H54 (cell line): ENCODE results near the gene NKTR.

Experiments
- DNase-seq: peaks from one replicate; pipeline ENCODE4 v3.0.0; 2011; ENCODE audit warnings: low spot score, mixed read lengths; ENCODE audit not compliant: insufficient read length
- FAIRE-seq: peaks from 3 replicates; lab custom pipeline; 2011; peaks lifted over from hg19 to GRCh38; lab: Jason Lieb, UNC
- POLR2A ChIP-seq: IDR thresholded peaks from 2 replicates; pipeline ENCODE4 v1.6.1; 2011; ENCODE audit warnings: low read depth, mild to moderate bottlenecking, low read length

The NKTR gene

DNA sequence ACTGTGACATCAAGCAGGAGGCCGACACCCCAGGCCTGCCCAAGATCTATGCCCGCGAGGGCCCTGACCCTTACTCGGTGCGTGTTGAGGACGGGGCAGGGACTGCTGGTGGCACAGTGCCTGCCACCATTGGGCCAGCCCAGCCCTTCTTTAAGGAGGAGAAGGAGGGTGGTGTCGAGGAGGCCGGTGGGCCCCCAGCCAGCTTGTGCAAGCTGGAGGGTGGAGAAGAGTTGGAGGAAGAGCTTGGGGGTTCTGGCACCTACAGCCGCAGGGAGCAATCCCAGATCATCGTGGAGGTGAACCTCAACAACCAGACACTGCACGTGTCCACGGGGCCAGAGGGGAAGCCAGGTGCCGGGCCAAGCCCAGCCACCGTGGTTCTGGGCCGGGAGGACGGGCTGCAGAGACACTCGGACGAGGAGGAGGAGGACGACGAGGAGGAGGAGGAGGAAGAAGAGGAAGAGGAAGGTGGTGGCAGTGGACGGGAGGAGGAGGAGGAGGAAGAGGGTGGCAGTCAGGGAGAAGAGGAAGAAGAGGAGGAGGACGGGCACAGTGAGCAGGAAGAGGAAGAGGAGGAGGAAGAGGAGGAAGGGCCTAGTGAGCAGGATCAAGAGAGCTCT lies 58.4 kb downstream of the NKTR start:
- TF ChIP-seq POLR2A, result no peak
- no peak for DNase-seq
- no peak for FAIRE-seq

DNA sequence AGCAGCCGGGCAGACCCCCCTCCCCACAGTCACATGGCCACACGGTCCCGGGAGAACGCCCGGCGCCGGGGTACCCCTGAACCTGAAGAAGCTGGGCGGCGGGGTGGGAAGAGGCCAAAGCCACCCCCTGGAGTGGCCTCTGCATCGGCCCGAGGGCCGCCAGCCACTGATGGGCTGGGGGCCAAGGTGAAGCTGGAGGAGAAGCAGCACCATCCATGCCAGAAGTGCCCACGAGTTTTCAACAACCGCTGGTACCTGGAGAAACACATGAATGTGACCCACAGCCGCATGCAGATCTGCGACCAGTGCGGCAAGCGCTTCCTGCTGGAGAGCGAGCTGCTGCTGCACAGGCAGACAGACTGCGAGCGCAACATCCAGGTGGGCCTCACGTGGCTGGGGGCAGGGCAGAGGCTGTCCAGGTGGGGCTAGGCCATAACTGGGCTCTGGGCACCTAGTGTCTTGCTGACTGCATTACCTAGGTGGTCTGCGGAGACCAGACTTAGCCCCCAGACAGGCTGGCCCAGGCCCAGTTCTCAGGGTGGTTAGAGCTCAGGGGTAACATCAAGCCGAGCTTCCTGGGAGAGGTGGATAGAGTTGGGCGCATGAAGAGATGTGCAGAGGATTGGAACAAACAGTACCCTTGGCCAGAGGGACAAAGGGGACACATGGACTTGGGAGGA lies 59.1 kb downstream of the NKTR start:
- FAIRE-seq (no peak), DNase-seq (no peak)
- TF ChIP-seq POLR2A, result no peak

DNA sequence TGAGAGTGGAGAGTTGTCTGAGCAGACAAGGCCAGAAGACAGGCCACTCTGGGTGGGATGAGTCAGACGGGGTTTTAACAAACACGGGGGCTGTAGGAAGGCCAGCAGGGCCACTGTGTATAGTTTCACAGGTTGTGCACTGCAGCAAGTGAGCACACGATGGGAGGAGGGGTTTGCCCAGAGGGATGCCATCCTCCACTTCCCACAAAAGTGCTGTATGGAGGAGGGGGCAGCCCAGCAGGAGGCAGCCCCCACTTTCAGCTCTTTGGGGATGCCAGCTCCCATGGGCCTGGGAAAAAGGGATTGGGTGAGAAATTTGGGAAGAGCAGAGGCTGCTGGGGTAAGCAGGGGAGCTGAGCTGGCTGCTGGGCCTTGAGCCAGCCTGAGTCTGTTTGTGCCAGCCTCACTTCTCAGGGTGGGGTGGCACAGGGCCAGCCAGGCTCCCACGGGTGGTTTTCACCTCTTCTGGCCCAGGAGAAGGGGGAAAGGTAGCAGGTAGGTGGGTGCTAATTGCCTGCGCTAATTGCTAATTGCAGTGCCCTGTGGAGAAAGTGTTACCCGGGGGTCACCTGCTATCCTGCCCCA lies 59.7 kb downstream of the NKTR start:
- FAIRE-seq (no peak), DNase-seq (no peak)
- no peak for TF ChIP-seq POLR2A

DNA sequence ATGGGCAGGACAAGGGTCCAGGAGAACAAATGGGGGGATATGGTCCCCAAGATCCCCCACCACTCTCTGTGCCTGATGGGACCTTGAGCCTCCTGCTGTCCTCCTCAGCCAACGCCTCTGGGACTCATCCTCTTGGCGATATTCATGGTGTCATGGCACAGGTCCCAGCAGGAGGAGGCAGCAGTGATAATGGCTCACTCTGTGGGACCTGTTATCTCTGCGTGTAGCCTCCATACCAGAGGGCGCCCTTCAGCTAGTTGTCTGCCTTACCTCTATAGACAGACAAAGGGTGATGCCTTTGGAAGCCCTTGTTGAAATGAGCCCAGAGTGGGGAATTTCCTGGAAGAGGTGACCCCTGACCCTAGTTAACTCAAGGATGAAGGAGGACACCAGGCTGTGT lies 60.4 kb downstream of the NKTR start:
- FAIRE-seq, result no peak
- no peak for DNase-seq
- TF ChIP-seq POLR2A, result no peak

DNA sequence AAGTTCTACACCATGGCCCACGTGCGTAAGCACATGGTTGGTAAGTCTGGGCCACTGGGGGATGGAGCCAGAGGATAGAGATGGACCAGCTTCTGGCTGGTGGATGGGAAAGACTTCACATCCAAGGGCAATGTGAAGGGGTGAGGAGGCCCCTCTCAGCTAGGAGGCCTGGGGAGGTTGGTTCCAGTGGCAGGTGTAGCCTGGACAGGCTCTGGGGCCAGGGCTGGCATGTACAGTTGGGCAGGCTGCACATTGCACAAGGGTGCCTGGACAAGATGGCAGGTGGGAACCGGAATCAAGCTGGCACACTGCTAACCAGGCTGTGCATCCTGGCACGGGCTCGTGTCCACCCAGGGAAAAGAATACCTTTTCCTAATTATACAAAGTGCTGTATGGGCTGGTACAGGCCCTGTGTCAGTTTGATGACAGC lies 61.1 kb downstream of the NKTR start:
- DNase-seq (no peak), FAIRE-seq (no peak)
- TF ChIP-seq POLR2A, result no peak

DNA sequence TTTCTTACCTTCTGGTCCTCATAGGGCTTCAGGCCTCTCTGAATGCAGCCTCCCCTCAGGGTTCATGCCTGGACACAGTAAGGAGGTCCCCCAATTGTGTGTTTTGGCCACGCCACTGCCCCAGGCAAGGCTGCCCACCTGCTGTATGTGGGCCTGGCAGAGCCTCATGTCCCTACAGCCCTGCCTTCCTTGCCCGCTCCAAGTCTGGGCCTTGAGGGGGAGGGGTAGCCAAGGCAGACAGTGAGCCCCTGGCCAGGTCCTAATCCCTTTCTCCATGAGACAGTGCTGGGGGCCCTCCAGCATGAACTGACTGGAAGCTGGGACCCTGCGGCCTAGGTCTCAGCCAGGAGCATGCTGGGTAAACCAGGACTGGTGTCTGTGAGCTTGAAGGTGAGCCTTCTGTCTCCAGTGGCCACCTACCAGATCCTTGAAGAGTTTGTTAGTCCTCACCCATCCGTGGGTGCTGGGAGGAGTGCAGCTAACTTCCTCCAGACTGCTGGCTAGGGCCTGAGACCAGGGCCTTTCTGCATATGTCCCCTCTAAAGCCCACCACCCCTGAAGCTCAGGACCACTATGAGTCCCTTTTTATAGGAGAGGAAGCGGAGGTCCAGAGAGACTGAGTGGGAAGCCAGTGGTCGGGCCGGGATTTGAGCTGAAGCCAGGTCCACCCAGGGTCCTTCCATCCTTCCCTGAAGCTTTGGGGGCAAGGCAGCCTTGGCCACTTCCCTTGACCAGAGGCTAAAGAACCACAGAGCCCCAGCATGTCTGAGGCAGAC lies 61.7 kb downstream of the NKTR start:
- DNase-seq, result no peak
- no peak for TF ChIP-seq POLR2A

DNA sequence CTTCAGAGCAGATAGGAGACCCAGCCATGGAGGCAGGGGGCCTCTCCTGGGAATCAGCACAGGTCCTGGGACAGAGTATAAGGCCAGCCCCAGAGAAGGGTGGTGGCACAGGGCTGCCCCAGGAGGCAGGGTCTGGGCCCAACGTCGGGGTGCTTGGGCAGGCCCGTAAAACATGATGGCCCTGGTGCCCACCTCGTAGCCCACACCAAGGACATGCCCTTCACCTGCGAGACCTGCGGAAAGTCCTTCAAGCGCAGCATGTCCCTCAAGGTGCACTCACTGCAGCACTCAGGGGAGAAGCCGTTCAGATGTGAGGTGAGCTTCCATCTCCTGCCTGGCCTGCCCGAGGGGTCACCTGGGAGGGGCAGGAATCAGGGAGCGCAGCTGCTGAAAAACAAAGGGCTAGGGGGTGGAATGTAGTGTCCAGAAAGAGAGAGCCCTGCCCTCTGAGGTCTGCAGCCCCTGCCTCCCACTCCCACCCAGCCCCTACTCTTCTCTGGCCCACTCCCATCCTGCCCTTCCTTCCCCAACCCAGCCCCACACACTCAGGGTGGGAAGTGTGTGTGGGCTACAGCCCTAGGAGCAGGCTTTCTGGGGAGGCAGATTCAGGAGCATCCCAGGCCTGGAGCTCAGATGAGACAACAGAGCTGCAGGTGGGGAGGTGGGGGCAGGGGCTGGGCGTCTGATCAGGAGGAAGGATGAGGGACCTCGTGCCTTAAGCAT lies 62.5 kb downstream of the NKTR start:
- no peak for TF ChIP-seq POLR2A
- no peak for DNase-seq
- no peak for FAIRE-seq

More for the DNA sequence above, 61.7 kb downstream of the NKTR start:
- FAIRE-seq, result no peak

DNA sequence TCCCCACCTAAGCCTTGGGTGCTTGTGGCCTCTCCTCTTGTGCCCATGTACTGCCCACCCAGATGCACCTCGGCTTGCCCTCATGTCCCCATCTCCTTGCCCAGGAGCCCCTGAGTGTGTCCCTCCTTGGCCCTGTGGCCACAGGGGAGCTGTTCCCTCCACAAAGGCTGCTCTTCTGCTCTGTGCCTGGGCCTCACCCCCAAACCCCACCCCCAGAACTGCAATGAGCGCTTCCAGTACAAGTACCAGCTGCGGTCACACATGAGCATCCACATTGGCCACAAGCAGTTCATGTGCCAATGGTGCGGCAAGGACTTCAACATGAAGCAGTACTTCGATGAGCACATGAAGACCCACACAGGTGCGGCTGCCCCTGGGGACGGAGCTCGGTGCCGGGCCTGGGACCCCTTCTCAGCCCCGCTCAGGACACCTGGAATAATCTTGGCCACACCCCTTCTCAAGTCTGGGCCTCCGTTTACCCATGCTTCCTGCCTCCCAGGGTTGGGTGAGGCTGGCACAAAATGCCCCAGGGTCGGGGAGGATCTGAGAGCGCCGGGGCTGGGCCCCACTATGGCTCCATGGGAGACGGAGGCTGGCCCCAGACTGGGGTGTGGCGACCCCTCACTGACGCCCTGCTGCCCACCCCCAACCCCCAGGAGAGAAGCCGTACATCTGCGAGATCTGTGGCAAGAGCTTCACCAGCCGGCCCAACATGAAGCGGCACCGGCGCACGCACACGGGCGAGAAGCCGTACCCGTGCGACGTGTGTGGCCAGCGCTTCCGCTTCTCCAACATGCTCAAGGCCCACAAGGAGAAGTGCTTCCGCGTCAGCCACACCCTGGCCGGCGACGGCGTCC lies 63.3 kb downstream of the NKTR start:
- no peak for TF ChIP-seq POLR2A
- FAIRE-seq (no peak), DNase-seq (no peak)

DNA sequence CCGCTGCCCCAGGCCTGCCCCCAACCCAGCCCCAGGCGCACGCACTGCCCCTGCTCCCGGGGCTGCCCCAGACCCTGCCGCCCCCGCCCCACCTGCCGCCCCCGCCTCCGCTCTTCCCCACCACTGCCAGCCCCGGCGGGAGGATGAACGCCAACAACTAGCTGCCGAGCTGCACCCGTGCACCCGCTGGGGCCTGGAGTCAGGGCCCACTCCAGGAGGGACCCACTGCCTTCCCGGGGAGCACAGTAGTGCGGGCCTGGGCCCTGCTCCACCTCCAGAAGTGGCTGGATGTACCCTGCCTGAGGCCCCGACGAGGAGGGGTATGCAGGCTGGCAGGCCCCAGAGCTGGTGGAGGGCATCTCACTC lies 63.9 kb downstream of the NKTR start:
- DNase-seq (no peak), FAIRE-seq (no peak)

DNA sequence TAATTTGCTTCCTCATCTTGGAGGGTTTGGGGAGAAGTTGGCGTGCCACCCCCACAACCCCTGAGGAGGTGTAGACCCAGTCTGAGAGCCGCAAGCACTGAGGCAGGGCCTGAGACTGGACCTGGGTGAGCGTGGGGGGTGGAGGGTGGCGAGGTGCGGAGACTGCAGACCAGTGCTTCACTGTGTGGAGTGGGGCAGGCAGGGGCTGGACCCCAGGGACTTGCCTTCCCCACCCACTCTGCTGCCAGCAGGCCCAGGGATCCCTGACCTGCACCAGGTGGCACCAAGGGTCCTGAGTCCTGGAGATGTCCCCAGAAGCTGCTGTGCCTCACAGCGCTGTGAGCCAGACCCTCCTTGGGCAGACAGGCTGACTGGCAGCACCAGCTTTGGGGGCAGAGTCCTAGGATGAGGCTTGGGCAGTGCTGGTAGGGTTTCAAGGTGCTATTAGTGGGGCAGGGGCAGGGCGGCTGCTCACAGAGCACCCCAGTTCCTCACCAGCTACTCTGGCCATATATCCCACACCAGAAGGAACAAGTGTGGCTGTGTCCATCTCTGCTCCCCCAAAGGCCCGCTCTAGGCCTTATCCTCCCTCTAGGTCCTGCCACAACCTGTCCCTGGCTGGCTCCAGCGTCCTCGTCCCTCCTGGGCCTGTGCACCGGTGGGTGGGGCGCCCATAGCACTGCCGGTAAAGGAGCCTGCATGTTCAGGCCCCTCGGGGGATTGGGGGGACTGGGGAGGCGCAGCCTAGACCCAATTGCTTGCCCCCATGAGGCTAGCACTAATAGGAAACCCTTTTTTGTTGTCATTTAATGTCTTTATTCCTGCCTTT lies 64.8 kb downstream of the NKTR start:
- FAIRE-seq, result no peak
- TF ChIP-seq POLR2A, result no peak
- no peak for DNase-seq

More for the DNA sequence above, 63.9 kb downstream of the NKTR start:
- no peak for TF ChIP-seq POLR2A

DNA sequence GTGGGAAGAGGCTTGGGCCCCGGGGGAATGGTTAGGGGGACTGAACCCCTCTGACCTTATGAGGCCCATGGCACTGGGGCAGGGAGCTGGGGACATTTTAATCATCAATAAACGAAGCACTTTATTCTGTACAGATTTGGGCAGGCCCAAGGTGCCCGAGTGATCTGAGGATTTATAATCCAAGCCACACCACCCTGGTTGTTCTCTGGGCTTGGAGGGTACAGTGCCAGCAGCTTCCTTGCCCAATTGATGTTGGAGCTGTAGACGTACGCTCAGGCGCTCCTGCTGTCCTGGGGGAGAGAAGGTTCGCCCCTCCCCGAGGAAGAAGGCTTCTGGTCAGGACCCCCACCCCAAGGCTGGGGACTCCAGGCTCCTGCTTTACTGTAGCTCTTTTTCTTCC lies 65.5 kb downstream of the NKTR start:
- no peak for DNase-seq
- FAIRE-seq, result no peak
- TF ChIP-seq POLR2A, result no peak

DNA sequence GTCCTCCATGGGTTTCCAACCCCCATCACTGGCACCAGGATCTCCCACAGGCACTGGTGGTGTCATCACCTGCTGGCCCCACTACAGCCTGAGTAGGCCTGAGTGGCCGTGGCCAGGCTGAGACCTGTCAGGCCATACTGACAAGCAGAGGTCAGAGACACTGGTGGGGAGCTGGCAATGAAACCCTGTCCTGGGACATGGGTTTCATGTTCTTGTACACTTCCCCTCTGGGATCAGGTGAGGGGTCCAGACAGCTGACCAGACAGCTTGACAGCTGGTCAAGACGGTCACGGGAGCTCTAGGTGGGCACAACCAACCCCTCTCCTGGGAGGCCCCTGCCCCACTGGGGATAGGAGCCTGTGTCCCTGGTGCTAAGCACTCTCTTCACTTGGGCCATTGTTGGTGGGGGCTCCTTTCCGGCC lies 66.1 kb downstream of the NKTR start:
- FAIRE-seq, result no peak
- no peak for TF ChIP-seq POLR2A
- no peak for DNase-seq

DNA sequence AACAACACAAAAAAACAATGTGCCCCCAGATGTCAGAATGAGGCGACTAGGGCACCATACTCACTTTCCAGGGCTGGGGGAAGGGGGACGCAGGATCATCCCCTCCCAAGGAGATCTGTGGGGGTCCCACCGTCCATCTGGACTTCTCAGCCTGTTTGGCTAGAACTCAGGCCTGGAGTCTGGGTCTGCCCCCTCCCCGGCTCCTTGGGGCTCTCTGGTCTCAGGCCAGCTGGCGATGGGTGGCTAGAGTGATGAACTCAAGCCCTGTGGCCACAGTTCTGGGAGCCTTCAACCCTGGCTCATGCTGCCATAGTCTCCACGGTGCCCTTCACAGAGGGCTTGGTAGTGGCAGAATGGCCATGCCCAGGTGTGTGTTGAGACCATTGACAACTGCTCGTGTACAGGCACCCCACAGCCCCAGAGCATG lies 66.6 kb downstream of the NKTR start:
- FAIRE-seq (no peak), DNase-seq (no peak)
- TF ChIP-seq POLR2A, result no peak
